DOHH2 (cell line): ENCODE data around the gene CLIC3.

ENCODE experiments used
- H3F3A ChIP-seq: fragments of 200-600 bp; sonication (generic), shearing (Covaris generic); 2 replicates; pipeline ENCODE4 v1.6.0; 2016; ENCODE audit warnings: antibody characterized with exemption, mild to moderate bottlenecking; ENCODE audit not compliant: control insufficient read depth, insufficient read depth
- H3K27ac ChIP-seq: fragments of 200-600 bp; sonication (generic); 2 replicates; pipeline ENCODE4 v1.5.1; 2014; ENCODE audit warnings: low read depth, mild to moderate bottlenecking, low read length, moderate library complexity
- H3K27me3 ChIP-seq: fragments of 200-600 bp; sonication (generic); 2 replicates; pipeline ENCODE4 v1.6.1; 2014; ENCODE audit warnings: mild to moderate bottlenecking, low read length, mixed read lengths; ENCODE audit not compliant: control insufficient read depth
- H3K36me3 ChIP-seq: fragments of 200-600 bp; sonication (generic); 2 replicates; pipeline ENCODE4 v1.6.1; 2014; ENCODE audit warnings: mild to moderate bottlenecking, low read length, moderate library complexity, mixed read lengths; ENCODE audit not compliant: control insufficient read depth
- H3K4me1 ChIP-seq: fragments of 200-600 bp; sonication (generic); 2 replicates; pipeline ENCODE4 v1.6.1; 2014; ENCODE audit warnings: mild to moderate bottlenecking, low read length, mixed read lengths; ENCODE audit not compliant: control insufficient read depth
- H3K4me2 ChIP-seq: fragments of 200-600 bp; sonication (generic); 2 replicates; pipeline ENCODE4 v1.6.0; 2014; ENCODE audit warnings: mild to moderate bottlenecking, low read length, moderate library complexity
- H3K4me3 ChIP-seq: fragments of 200-600 bp; sonication (generic); 2 replicates; pipeline ENCODE4 v1.5.1; 2014; ENCODE audit warnings: mild to moderate bottlenecking, low read length, mixed read lengths
- H3K79me2 ChIP-seq: fragments of 200-600 bp; sonication (generic); 2 replicates; pipeline ENCODE4 v1.6.1; 2014; ENCODE audit warnings: mild to moderate bottlenecking, low read length, mixed read lengths; ENCODE audit not compliant: control insufficient read depth
- H3K9me2 ChIP-seq: fragments of 200-600 bp; sonication (generic); replicated peaks from 2 replicates; pipeline ENCODE4 v1.6.1; 2014; ENCODE audit warnings: mild to moderate bottlenecking, low read length, mixed read lengths; ENCODE audit not compliant: control insufficient read depth
- H3K9me3 ChIP-seq: fragments of 200-600 bp; sonication (generic); 2 replicates; pipeline ENCODE4 v1.6.1; 2014; ENCODE audit warnings: antibody characterized with exemption, low read length, mixed read lengths; ENCODE audit not compliant: control insufficient read depth, insufficient read depth
- H4K20me1 ChIP-seq: fragments of 200-600 bp; sonication (generic); 2 replicates; pipeline ENCODE4 v1.6.0; 2014; ENCODE audit warnings: low read depth, mild to moderate bottlenecking, antibody characterized with exemption, low read length, moderate library complexity; ENCODE audit not compliant: control insufficient read depth, insufficient read depth
- EZH2phosphoT487 ChIP-seq: fragments of 200-600 bp; sonication (generic); IDR thresholded peaks from 2 replicates; pipeline ENCODE4 v1.6.1; 2017; ENCODE audit warnings: borderline replicate concordance, mild to moderate bottlenecking, antibody characterized with exemption, low read length, moderate library complexity, mixed read lengths
- TF ChIP-seq, protein P1 (sequence below): fragments of 200-600 bp; sonication (generic); IDR thresholded peaks from one replicate; pipeline ENCODE4 v1.5.1; 2014; ENCODE audit warnings: antibody characterized with exemption, mild to moderate bottlenecking, low read depth, low read length; ENCODE audit not compliant: poor library complexity, severe bottlenecking

CLIC3 gene

DNA sequence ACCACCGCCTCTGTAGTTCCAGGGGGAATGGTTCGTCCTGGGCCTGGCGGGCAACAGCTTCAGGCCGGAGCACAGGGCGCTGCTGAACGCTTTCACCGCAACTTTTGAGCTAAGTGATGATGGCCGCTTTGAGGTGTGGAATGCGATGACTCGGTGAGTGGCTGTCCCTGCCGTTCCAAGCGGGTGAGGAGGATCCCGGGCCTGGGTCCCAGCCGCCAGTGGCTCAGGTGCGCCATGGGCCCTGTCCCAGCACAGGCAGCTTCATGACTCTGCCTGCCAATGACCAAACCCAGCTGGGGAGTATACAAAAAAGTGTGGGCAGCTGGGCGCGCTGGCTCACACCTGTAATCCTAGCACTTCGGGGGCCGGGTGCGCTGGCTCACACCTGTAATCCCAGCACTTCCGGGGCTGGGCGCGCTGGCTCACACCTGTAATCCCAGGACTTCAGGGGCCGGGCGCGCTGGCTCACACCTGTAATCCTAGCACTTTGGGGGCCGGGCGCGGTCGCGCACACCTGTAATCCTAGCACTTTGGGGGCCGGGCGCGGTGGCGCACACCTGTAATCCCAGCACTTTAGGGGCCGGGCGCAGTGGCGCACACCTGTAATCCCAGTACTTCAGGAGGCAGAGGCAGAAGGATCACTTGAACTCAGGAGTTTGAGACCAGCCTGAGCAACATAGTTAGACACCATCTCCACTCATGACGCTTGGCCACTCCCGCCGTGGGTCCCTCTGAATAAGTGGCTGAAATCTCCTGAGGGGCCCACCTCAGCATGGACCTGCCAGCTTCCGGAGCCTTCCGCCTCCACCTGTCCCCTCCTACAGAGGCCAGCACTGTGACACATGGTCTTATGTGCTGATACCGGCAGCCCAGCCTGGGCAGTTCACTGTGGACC lies 43.2 kb downstream of the CLIC3 start:
- H3F3A ChIP-seq: no peaks in the 10 kb centered on the region; the same call in 1 of the 2 replicates
- no peak overlapping the region for H3K4me3 ChIP-seq
- no peaks in the 10 kb centered on the region for H3K27me3 ChIP-seq
- no peaks in the 10 kb centered on the region for H3K9me2 ChIP-seq
- H3K4me1 ChIP-seq: peaks cover 15% of the 10 kb centered on the region
- no peaks in the 10 kb centered on the region for H4K20me1 ChIP-seq
- H3K79me2 ChIP-seq: no peaks in the 10 kb centered on the region
- no peak overlapping the region for H3K27ac ChIP-seq
- TF ChIP-seq, protein P1, sequence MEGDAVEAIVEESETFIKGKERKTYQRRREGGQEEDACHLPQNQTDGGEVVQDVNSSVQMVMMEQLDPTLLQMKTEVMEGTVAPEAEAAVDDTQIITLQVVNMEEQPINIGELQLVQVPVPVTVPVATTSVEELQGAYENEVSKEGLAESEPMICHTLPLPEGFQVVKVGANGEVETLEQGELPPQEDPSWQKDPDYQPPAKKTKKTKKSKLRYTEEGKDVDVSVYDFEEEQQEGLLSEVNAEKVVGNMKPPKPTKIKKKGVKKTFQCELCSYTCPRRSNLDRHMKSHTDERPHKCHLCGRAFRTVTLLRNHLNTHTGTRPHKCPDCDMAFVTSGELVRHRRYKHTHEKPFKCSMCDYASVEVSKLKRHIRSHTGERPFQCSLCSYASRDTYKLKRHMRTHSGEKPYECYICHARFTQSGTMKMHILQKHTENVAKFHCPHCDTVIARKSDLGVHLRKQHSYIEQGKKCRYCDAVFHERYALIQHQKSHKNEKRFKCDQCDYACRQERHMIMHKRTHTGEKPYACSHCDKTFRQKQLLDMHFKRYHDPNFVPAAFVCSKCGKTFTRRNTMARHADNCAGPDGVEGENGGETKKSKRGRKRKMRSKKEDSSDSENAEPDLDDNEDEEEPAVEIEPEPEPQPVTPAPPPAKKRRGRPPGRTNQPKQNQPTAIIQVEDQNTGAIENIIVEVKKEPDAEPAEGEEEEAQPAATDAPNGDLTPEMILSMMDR: no peak
- H3K9me3 ChIP-seq: no peaks in the 10 kb centered on the region
- no peak overlapping the region for H3K4me2 ChIP-seq
- no peaks in the 10 kb centered on the region for H3K36me3 ChIP-seq

DNA sequence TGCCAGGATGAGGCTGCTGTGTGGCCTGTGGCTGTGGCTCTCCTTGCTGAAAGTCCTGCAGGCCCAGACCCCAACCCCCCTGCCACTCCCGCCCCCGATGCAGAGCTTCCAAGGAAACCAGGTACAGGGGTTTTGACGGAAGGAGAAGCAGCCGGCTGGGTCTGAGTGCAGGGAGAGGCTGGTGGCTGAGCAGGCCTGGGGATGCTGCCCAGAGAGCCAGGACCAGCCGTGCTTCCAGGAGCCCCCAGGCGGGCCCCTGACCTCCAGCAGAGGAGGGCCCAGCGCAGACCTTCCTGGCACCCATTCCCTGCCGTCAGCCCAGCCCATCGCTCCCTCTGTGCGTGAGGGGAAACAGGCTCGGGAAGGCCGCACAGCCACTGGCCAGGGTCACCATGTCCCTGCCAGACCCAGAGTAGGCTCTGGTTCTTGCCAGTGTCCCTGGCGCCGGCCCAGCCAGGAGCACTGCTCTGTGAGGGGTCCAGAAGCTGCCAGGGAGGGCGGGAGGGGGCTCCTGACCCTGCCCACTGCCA lies 44.0 kb downstream of the CLIC3 start:
- no peak overlapping the region for H3K4me2 ChIP-seq
- H3K27me3 ChIP-seq: no peaks in the 10 kb centered on the region
- no peak overlapping the region for H3K27ac ChIP-seq
- no peaks in the 10 kb centered on the region for H3K9me2 ChIP-seq
- TF ChIP-seq, protein P1: no peak
- no peak for TF ChIP-seq EZH2phosphoT487
- H3F3A ChIP-seq: no peaks in the 10 kb centered on the region; the same call in 1 of the 2 replicates
- no peaks in the 10 kb centered on the region for H3K79me2 ChIP-seq
- H3K4me3 ChIP-seq: no peak overlapping the region
- peaks cover 15% of the 10 kb centered on the region for H3K4me1 ChIP-seq
- no peaks in the 10 kb centered on the region for H3K9me3 ChIP-seq
- no peaks in the 10 kb centered on the region for H4K20me1 ChIP-seq
- H3K36me3 ChIP-seq: no peaks in the 10 kb centered on the region

DNA sequence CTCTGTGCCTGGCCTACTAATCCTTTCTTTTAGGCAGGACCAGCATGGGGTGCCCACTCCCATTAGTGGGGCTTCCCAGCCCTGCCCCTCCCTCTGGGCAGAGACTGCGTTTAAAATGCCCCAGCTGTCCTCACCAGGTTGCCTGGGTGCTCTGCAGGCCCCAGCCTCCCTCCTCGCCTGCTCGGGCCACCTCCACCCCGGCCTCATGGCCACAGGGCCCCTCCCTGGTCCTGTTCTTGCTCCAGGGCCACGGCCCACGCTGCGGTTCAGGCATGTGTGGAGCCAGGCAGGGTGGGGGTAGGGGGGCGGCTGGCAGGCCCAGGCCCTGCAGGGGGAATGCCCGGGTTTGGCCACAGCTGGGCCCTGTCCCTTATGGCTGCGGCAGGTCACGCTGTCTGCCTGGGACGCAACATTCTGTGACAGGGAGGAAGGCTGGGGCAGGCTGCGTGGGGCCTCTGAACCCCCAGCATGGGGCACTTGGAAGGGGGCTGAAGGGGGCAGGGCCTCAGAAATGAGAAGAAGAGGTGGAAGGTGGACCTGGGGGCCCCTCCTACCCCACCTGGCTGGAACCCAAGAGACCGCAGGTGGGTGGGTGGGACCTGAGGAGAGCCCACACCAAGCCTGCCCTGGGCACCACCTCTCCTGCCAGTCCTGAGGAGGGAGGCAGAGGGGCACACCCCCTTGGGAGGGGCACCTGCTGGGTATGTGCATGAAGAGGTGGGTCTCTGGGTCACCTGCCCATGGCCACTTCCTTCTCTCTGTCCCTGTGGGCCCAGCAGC lies 44.6 kb downstream of the CLIC3 start, which contains the start of gene LCN12:
TSS of gene LCN12 (plus strand) at position 733 of the 780 bp plus-strand sequence. CDS start 55 bp downstream, outside the sequence.
- Histone ChIP-seq H3K9me2 (no peaks in the 10 kb centered on the region), H4K20me1 (no peaks in the 10 kb centered on the region), H3F3A (no peaks in the 10 kb centered on the region; the same call in 1 of the 2 replicates), H3K27me3 (no peaks in the 10 kb centered on the region), H3K4me3 (no peak within 1 kb of the TSS), H3K4me2 (no peak within 1 kb of the TSS), H3K36me3 (no peaks in the 10 kb centered on the region), H3K79me2 (no peaks in the 10 kb centered on the region), H3K4me1 (peaks cover 15% of the 10 kb centered on the region), H3K27ac (no peak within 1 kb of the TSS), H3K9me3 (no peaks in the 10 kb centered on the region)
- TF ChIP-seq EZH2phosphoT487: no peak
- TF ChIP-seq, protein P1: no peak
